ENCODE data around the gene TBC1D22A.

The TBC1D22A gene

GRCh38 chr22:47000888-47001287 lies 238.4 kb downstream of the TBC1D22A start:
- no peak for DNase-seq

GRCh38 chr22:47001288-47001687 lies 238.8 kb downstream of the TBC1D22A start:
- DNase-seq: no peak

GRCh38 chr22:47002692-47003091 lies 240.2 kb downstream of the TBC1D22A start:
- DNase-seq: no peak

- no peak for DNase-seq
These were observed 243.3 kb downstream of the TBC1D22A start for GRCh38 chr22:47005506-47006408.

GRCh38 chr22:47006433-47006832 lies 244.0 kb downstream of the TBC1D22A start:
- no peak for DNase-seq

GRCh38 chr22:47006869-47007268 lies 244.4 kb downstream of the TBC1D22A start:
- no peak for DNase-seq

GRCh38 chr22:47007496-47007895 lies 245.0 kb downstream of the TBC1D22A start:
- no peak for DNase-seq

- DNase-seq: no peak
These were observed 245.9 kb downstream of the TBC1D22A start for GRCh38 chr22:47008208-47008885.

- no peak for DNase-seq
These were observed 247.1 kb downstream of the TBC1D22A start for GRCh38 chr22:47009304-47010101.

GRCh38 chr22:47010211-47010610 lies 247.8 kb downstream of the TBC1D22A start:
- no peak for DNase-seq

GRCh38 chr22:47011131-47011858 lies 248.8 kb downstream of the TBC1D22A start:
- DNase-seq: no peak

GRCh38 chr22:47011859-47012258 lies 249.4 kb downstream of the TBC1D22A start:
- DNase-seq: no peak

GRCh38 chr22:47012589-47013370 lies 250.3 kb downstream of the TBC1D22A start:
- DNase-seq: no peak

- no peak for DNase-seq
These were observed 251.6 kb downstream of the TBC1D22A start for GRCh38 chr22:47013861-47014635.

- no peak for DNase-seq
These were observed 252.3 kb downstream of the TBC1D22A start for GRCh38 chr22:47014636-47015345.

- no peak for DNase-seq
These were observed 253.2 kb downstream of the TBC1D22A start for GRCh38 chr22:47015589-47016178.

- no peak for DNase-seq
These were observed 254.2 kb downstream of the TBC1D22A start for GRCh38 chr22:47016631-47017030.

- DNase-seq: no peak
These were observed 254.8 kb downstream of the TBC1D22A start for GRCh38 chr22:47017245-47017644.

GRCh38 chr22:47018010-47018910 lies 255.8 kb downstream of the TBC1D22A start:
- DNase-seq: no peak
